AG04450 (cell line): ENCODE data around the gene WDFY4. TPM values are rescaled to one million over a fixed set of nuclear protein-coding genes. Genes with fewer than 3 reads are reported as not detected.

ENCODE experiments used
- CTCF ChIA-PET: fragments of 300-600, 350-600 bp; formaldehyde crosslinking; extraction: SDS; loops from one replicate; lab custom pipeline; 2022; ENCODE audit warnings: antibody characterized with exemption, inconsistent platforms; lab: Charles Lee
- POLR2A ChIA-PET: fragments of 350-600 bp; formaldehyde crosslinking; extraction: SDS; loops from one replicate; lab custom pipeline; 2021; ENCODE audit warnings: antibody characterized with exemption, inconsistent platforms; lab: Yijun Ruan, JAX
- DNase-seq: peaks from one replicate; pipeline ENCODE4 v3.0.0-alpha.2; 2011; ENCODE audit warnings: low read depth, low spot score
- H3K27ac ChIP-seq: one replicate; pipeline ENCODE4 v1.5.1; 2012; ENCODE audit warnings: low read depth, low read length, control low read depth
- H3K27me3 ChIP-seq: one replicate; pipeline ENCODE4 v1.6.0; 2012; ENCODE audit warnings: low read length; ENCODE audit not compliant: control insufficient read depth, insufficient read depth
- H3K4me3 ChIP-seq: 2 replicates; pipeline ENCODE4 v1.5.1; 2011; ENCODE audit warnings: mild to moderate bottlenecking, low read depth, low read length, control low read depth
- H3K9me3 ChIP-seq: 2 replicates; pipeline ENCODE4 v1.5.1; 2012; ENCODE audit warnings: low read length; ENCODE audit not compliant: control insufficient read depth, insufficient read depth
- CTCF ChIP-seq: IDR thresholded peaks from 2 replicates; pipeline ENCODE4 v1.5.1; 2011; ENCODE audit warnings: low read depth, low read length, control low read depth, inconsistent platforms
- polyA plus RNA-seq: library from polyadenylated mRNA; depleted of rRNA; stranded (reverse); fragments of >200 nt; gene quantifications from 2 replicates; pipeline ENCODE4 v1.2.3, GENCODE V29; 2011

WDFY4 gene
- polyA plus RNA-seq, 1 experiment: not detected

- ChIA-PET POLR2A (interaction anchor here (0.6 kb wide), 1 partner anchor 201 kb away, joined by 3 read pairs; no protein-coding TSS in a partner anchor), CTCF (interaction anchor here (1.9 kb wide), 1 partner anchor 11 kb away, joined by 4 read pairs; no protein-coding TSS in a partner anchor)
- no peak for TF ChIP-seq CTCF
- H3K27me3 ChIP-seq: peaks cover 17% of the 10 kb centered on the region
- no peaks in the 10 kb centered on the region for H3K9me3 ChIP-seq
- H3K27ac ChIP-seq: no peak overlapping the region
- H3K4me3 ChIP-seq: no peak overlapping the region
- no peak for DNase-seq
Observed at GRCh38 chr10:49012603-49013002, 327.9 kb downstream of the WDFY4 start.

- Histone ChIP-seq H3K4me3 (no peak overlapping the region), H3K9me3 (no peaks in the 10 kb centered on the region), H3K27ac (no peak overlapping the region), H3K27me3 (peaks cover 8% of the 10 kb centered on the region)
- no peak for TF ChIP-seq CTCF
- no peak for DNase-seq
- ChIA-PET POLR2A (no interaction called here), CTCF (no interaction called here)
Observed at GRCh38 chr10:49015700-49016099, 331.0 kb downstream of the WDFY4 start.

- TF ChIP-seq CTCF: no peak
- no peak overlapping the region for H3K4me3 ChIP-seq
- CTCF ChIA-PET: no interaction called here
- POLR2A ChIA-PET: no interaction called here
- H3K27ac ChIP-seq: no peak overlapping the region
- no peak for DNase-seq
- H3K9me3 ChIP-seq: no peaks in the 10 kb centered on the region
- H3K27me3 ChIP-seq: no peaks in the 10 kb centered on the region
Observed at GRCh38 chr10:49021685-49022084, 337.0 kb downstream of the WDFY4 start.

- DNase-seq: no peak
- H3K4me3 ChIP-seq: no peak overlapping the region
- no peaks in the 10 kb centered on the region for H3K9me3 ChIP-seq
- no peaks in the 10 kb centered on the region for H3K27me3 ChIP-seq
- TF ChIP-seq CTCF: no peak
- CTCF ChIA-PET: interaction anchor here (1.8 kb wide), 1 partner anchor 367 kb away, joined by 4 read pairs; no protein-coding TSS in a partner anchor
- POLR2A ChIA-PET: no interaction called here
- H3K27ac ChIP-seq: no peak overlapping the region
Observed at GRCh38 chr10:49023071-49023470, 338.4 kb downstream of the WDFY4 start.

- CTCF ChIA-PET: interaction anchor here (1.5 to 1.8 kb wide), 2 partner anchors 11 to 367 kb away, joined by 4 read pairs; no protein-coding TSS in a partner anchor
- Histone ChIP-seq H3K9me3 (no peaks in the 10 kb centered on the region), H3K27ac (no peak overlapping the region), H3K4me3 (no peak overlapping the region), H3K27me3 (no peaks in the 10 kb centered on the region)
- DNase-seq: peak; percentile 2
- POLR2A ChIA-PET: interaction anchor here (1.2 kb wide), 1 partner anchor 86 kb away, joined by 4 read pairs; no protein-coding TSS in a partner anchor
- TF ChIP-seq CTCF: no peak
Observed at GRCh38 chr10:49023752-49024151, 339.1 kb downstream of the WDFY4 start.
